NOMO-1 treated with DMSO at 0.1 percent for 48 hours (cell line): ENCODE data around the gene IL37.
"Not testable (repeated sequence)": the region's sequence is repeated elsewhere in the genome, so short reads cannot be mapped to it uniquely, and the experiment has no call there.

Experiments used
- DNase-seq: peaks from one replicate; lab custom pipeline; 2025; ENCODE audit not compliant: unreplicated experiment; lab: John Stamatoyannopoulos, UW

Gene IL37

GRCh38 chr2:112889976-112890375, 21.0 kb upstream of the IL37 start:
- DNase-seq = no peak

GRCh38 chr2:112891385-112891831, 19.6 kb upstream of the IL37 start:
- DNase-seq = no peak

GRCh38 chr2:112893752-112894151, 17.2 kb upstream of the IL37 start:
- DNase-seq = no peak

GRCh38 chr2:112896909-112897623, 13.9 kb upstream of the IL37 start:
- DNase-seq = no peak

GRCh38 chr2:112897624-112897978, 13.4 kb upstream of the IL37 start:
- DNase-seq = no peak

- DNase-seq = not testable (repeated sequence)
Observed at GRCh38 chr2:112901431-112902065, 9.4 kb upstream of the IL37 start.

GRCh38 chr2:112902816-112903215, 8.1 kb upstream of the IL37 start:
- no peak for DNase-seq

GRCh38 chr2:112904883-112905282, 6.1 kb upstream of the IL37 start:
- no peak for DNase-seq

- DNase-seq = no peak
Observed at GRCh38 chr2:112906276-112906675, 4.7 kb upstream of the IL37 start.

GRCh38 chr2:112907001-112907949, 3.7 kb upstream of the IL37 start:
- DNase-seq = no peak

GRCh38 chr2:112908559-112908958, 2.4 kb upstream of the IL37 start:
- DNase-seq = not testable (repeated sequence)

- DNase-seq = no peak
Observed at GRCh38 chr2:112910219-112910618, 746 bp upstream of the IL37 start.

GRCh38 chr2:112912403-112912802, 1.4 kb downstream of the IL37 start:
- DNase-seq = no peak

- no peak for DNase-seq
Observed at GRCh38 chr2:112915300-112916144, 4.6 kb downstream of the IL37 start.

GRCh38 chr2:112916145-112916571, 5.2 kb downstream of the IL37 start:
- DNase-seq = no peak

GRCh38 chr2:112916625-112917247, 5.8 kb downstream of the IL37 start:
- DNase-seq = no peak

GRCh38 chr2:112917856-112918255, 6.9 kb downstream of the IL37 start:
- no peak for DNase-seq

GRCh38 chr2:112918256-112918655, 7.3 kb downstream of the IL37 start:
- DNase-seq = no peak

- DNase-seq = no peak
Observed at GRCh38 chr2:112919086-112919485, 8.1 kb downstream of the IL37 start.

- DNase-seq = no peak
Observed at GRCh38 chr2:112920923-112921532, 10.1 kb downstream of the IL37 start.
